ENCODE results near the gene CRB2.

Gene CRB2

DNA sequence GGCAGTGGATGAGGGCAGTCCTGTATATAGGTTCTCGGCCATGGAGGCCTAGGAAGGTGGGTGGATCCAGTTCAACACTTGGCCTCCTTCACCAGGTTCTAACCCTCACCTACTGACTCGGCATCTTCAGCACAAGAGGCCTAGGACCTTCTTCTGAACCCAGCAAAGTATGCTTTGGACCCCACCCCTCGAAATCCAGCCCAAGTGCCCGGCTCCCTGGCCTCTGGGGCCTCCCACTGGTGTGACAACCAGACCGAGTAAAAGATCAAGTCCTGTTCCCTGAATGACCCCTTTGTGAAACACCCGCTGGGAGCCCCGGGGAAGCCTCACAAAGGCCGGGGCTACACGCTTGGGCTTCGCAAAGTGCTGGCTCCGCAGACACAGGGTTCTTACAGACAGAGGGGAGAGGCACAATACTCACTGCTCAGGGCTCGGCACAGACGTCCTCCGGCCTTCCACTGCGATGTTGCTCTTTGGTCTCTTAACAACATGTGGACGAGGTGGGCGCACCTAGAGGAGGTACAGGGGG, 47.0 kb downstream of the CRB2 start:
- DNase-seq (ENCODE audit: low read depth in 2 of 2), result no peak

DNA sequence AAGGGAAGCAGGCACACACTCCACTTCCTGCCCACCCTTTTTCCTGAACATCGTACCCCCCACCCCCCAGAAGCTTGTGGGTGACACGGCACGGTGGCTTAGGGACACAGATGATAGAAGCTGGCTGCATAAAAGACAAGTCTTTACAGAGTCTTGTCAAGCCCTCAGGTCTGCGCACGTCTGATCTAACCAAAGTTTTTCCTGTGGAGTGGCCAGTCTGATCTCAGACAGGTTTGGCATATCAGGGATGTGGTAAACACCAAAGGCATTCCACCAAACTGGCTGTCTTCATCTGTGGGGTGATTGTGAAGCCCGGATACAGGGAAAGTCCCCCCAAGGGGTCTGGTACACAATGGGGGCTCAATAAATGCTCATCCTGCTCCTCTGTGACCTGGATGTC, 50.0 kb downstream of the CRB2 start:
- no peak for DNase-seq (ENCODE audit: low read depth in 2 of 2)

DNA sequence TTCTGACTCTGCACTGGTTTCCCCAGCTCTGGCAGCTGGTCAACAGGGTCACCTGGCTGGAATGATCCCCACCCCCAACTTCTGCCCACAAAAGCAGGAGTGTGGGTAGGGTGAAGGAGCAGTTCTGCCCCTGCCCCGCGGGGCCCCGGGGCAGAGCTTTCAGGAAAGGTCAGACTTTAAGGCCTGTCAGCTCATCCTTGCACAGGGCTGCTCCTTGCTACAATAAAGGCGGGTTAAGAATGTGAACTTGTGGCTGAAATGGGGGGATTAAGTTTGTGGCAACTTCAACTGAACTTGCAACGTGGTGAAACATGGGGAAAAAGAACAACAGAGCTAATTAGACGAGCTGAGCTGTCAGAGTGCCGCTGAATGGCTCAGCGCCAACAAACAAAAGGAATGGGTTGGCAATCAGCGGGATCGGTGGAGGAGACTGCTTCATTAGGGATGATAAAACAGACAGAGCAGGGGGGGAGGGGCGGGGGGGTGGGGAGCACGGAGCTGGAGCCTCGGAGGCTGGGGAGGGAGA, 50.8 kb downstream of the CRB2 start:
- no peak for DNase-seq (ENCODE audit: low read depth in 2 of 2)

DNA sequence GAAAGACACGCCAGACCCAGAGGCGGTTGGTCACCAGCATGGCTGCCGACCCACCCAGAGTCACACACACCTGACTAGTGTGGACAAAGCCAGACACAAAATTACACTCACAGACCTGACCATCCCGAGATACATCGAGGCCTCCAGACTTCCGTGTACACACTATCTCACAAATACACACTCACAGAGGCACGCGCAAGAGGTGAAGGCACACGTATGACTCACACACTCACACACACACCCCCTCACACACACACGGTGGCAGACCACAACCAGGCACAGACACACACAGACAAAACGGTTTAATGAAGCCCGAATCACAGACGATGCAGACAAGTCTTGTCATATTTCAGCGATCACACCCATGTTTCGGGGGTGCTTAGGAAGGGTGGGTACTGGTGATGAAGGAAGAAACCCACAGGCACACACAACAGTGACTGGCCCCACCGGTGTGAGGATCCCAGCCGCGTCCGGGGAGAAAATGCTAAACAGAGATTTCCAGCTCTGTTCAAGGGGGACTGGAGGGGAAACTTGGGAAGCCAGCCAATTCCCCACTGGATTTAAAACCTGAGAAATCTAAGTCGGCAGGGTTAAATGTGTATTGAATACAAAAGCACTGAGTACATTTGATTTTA, 51.3 kb downstream of the CRB2 start:
- no peak for DNase-seq (ENCODE audit: low read depth in 2 of 2)

DNA sequence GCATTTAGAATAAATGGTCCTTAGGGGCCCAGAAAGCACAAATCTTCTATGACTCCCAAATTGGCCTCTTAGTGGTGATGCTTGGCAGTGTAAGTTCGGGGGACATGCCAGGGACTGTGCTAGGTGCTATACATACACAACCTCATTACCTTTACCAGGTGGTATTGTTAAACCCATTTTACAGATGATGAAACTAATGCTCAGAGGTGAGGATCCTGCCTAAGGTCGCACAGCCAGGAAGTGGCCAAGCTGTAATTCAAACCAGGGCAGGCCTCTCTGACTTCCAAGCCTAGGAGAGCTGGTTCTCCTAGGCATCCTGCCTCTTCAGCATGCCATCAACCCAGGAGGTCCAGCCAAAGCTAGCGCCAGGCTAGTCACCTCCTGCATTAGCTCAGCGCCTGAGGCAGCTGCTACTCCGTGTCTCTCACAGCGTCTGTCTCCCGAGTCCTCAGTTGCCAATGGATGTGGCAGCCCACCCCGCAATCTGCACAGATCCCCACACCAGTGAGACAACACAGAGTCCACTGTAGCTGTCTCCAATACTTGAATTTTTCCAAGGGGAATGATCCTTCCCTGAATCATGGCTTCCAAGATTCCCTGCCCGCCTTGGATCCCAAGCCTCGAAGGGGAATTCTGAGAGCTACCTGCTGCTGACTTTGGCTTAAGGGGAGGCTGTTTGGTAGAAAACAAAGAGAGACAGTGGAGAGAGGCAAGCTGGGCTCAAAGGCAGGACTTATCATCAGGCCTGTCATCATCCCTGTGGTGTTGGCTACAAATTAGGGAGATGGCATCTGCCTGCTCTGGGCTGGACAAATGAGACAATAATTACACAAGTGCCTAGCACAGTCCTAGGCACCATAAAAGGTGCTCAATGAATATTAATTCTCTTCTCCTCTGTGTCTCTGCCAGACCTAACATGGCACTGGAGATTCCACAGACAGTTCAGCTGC, 52.6 kb downstream of the CRB2 start:
- DNase-seq (ENCODE audit: low read depth in 2 of 2), result no peak

DNA sequence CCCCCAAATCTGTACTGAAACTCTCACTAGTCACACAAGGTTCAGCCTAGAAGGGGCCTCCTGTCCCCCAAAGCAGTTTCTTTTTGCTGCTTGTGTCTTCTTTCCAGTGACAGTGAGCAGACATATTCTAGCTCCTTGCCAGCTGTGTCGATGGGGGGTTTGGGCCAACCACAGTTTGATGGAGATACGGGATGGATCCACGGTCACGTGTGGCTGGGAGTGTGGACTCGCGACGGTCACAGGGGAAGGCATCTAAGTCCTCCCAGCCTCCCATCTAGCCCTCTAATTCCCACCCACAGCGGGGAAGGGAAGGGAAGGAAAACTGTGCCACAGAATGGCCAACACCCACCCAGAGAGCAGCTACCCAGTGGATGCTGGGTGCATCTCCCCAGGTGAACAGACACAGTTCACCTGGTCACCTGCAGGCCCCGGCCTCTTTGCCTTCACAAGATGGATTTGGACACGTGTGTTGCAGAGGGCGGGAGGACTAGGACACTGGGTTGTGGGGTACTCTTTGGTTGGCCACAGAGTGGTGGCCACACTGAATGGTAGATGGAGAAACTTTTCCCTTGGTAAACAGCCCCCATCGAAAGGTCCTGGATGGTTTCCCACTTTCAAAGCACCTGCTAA, 54.4 kb downstream of the CRB2 start:
- DNase-seq (ENCODE audit: low read depth in 2 of 2), result no peak

DNA sequence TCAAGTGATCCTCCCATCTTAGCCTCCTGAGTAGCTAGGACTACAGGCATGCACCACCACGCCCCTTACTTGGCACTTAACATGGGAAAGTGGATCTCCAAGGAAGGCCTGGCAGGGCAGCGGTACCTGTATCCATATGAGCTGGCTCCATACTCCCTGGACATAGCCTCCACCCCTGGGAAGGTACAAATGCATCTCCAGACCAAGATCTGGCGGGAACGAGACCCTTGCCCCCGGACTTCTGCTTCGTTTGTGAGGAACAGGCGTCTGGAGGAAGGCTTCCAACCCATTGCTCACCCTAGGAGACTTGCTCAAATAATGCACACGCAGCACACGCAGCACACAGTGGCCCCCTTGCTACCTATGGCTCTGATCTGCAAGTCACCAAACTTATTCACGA, 55.2 kb downstream of the CRB2 start:
- DNase-seq (ENCODE audit: low read depth in 2 of 2), result no peak

DNA sequence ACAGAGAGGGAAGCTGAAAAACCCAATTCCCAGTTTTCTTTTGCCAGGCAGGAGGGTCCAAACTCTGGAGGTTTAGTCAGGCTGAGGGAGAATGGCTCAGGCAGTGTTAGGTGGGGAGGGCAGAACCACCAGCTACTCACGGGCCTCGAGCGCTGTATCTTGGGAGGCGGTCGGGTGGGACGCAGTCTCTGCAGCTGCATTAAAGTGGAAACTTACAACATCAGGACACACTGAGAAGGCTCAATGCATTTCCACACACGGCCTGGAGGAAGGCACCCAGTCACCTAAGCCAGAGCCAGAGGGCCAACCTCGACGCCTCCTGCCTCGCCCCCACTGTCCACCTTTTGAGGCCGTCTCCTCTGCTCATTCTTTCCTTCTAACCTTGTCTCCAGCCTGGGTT, 55.6 kb downstream of the CRB2 start:
- DNase-seq (ENCODE audit: low read depth in 2 of 2), result no peak

DNA sequence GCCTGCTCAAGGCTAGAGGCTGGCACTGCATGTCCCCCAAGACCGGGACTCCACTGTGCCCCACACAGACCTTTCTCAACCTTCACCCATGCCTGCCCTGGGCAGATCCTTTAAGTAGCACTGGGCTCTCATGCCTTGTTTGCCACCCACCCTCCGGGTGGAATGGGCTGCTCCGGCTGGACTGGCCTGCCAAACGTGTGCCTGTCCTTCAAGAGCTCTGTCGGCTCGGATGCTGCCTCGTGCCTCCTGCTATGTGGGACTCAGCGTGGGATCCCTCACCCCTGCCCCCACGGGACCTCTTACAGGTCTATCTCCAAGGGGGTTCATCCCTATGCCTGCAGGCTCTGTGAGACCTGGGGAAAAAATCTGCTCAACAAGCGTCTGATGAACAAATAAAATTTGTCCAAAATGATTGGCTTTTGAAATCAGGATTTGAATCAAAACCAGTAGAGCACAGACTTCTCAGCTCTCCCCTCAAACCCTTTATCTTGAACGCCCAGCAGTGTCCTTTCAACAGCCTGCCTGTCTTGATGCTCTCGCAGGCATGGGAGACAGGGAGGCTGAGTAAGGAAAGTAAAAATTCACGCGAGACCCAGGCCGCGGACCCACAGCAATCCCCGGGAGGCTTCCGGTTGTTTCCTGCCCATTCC, 56.3 kb downstream of the CRB2 start:
- DNase-seq (ENCODE audit: low read depth in 2 of 2), result no peak

DNA sequence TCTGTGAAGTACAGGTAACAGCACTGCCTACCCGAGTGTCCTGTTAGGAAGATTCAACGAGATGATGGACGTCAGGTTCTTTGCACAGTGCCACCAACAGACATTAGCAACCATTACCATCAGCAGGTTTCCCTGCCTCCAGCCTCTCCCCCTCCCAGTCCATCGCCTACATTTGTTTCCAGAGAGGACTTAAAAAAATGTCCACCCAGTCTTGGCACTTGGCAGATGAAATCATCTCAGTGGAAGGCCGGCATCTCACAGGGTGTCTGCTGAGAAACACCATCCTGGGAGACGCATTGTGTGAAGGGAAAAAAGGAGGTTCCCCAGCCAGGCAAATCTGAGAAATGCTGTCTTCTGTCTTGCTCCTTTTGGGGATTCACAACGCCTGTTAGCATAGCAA, 58.2 kb downstream of the CRB2 start:
- DNase-seq (ENCODE audit: low read depth in 2 of 2), result no peak

DNA sequence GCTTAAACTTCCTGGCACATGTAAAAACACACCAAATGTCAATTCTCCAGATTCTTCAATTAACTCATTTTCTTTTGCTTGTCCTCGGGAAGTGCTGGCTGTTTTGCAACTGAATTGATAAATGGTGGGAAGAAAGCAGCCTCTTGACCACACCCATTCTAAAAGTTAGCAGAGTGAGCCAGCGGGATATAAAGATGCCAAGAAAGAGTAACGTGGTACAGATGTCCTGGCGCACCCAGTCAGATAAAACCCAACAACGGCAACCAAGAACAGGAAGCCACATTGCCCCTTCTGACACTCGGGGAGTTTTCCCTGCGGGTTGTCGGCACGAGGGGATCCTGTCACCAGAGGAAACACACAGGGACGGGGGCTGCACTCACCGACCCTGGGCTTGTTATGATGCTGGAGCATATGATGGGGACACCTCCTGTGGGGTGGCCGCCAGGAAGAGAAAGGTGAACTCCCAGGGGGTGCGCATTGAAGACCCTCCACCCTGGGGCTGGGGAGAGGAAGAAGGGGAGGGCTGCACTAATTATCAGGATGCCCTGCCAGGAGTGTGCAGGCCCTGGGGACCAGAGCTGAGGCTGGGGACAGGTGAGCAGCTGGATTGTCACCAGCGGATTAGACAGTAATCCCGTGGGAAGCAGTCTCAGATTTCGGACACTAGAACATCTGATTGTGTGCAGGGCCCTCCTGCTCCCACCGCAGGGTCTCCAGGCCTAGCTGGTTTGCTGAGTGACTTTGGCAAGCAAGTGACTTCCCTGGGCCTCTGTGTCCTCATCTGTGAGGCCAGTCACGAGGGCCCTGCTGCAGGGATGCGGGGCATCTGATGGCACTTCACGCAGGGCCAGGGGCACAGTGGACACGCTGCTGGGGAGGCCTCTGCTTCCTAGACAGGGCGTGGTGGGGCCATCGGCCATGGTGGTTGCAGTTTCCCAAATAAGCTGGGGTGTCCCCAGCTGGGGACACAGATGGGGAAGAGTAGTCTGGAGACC, 59.2 kb downstream of the CRB2 start:
- DNase-seq (ENCODE audit: low read depth in 2 of 2), result no peak

DNA sequence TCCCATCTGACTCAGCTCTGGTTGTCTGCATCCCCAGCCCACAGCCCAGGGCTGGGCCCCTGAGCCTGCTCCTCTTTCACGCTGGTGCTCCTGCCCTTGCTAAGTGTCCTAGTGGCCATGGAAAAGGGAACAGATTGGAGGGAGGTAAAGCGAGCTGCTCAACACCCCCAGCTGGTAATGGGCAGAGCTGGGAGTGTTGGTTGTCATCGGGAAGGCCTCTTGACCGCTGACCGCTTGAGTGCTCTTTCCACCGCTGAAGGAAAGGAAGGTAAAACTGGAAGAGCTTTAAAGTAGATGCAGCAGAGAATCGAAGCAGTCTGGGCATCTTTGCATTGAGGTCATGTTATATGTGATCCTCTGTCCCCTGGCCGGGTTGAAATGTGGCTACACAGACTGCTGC, 60.2 kb downstream of the CRB2 start:
- no peak for DNase-seq (ENCODE audit: low read depth in 2 of 2)

DNA sequence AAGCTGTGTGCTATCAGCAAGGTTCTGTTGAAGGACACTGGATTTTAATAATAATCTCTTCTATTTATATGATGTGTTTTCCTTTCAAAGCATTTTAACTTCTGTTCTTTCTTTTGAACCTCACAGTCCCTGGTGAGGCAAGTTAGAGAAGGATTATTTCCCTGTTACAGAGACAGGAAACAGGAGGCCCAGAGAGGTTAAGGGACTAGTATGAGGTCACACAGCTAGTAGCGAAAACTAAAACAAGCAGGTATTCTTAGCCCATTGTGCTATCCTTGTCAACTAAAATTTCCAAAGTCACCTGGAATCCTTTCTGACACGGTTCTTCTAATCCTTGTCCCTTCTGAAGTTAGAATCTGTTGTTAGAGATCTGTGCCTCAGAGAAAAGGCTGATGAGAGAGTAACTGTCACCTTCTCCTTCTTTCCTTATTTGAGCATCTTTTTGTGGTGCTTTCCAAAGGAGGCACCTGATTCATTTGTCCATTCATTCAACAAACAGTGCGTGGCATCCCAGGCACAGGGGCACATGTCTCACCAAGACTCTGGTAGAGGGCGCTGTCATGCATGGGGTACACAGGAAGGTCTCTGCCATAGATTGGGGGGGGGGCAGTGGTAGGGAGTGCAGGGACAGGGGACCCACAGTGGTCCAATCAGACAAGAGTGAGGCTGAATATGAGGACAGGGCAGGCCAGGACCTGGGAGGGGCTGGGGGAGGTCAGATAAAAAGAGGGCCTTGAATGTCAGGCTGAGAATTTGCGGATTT, 61.5 kb downstream of the CRB2 start:
- DNase-seq (ENCODE audit: low read depth in 2 of 2), result no peak

DNA sequence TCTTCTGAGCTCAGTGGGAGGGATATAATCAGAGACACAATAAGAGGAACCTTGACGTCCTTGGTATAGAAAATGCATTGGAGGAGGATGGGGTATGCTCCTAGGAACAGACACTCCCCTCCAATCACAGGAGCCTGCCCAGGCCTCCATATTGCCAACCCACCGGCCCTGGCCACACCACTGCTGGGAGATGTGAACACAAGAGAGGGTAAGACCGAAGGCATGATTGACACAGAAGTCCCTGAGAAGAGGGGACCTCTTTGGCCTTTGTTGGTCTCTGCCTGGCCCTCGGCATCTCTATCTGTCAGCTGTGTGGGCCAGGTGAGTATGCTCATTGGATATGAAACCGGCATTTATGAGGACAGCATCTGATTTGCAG, 62.0 kb downstream of the CRB2 start:
- DNase-seq (ENCODE audit: low read depth in 2 of 2), result no peak

DNA sequence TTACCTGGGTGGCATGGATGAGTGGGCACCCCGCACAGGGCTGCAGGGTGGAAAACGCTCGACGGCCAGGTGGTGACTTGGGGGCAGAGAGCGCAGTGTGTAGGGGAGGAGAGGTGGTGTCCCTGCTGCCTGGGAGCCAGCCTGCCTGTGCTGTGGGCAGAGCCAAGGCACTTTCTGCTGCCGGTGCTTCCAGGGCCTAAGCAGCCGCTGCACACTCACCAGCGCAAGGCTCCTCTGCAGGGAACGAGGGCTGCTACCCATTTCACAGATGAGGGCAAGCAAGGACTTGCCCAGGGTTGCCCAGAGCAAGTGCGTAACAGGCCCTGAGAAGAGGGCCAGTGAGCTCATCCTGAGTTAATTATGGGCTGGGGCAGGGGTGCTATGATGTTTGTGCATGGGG, 62.5 kb downstream of the CRB2 start:
- DNase-seq (ENCODE audit: low read depth in 2 of 2), result no peak

DNA sequence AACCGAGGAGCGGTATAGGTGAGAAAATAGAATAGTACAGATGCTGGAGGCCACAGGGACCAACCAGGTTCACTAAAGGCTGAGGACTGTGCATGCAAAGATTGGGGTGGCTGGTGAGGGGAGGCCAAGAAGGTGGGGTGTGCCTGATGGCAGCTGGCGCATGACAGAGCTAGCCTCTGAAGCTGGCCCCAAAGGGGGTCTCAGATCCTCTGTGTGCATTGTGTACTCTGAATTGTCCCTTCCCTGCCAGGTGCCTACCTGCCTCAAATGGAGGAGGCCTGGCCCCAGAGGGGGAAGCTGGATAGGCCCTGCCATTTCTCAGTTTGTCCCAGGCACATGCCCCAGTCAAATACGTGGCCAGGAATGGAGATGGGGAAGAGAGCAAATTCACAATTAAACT, 63.1 kb downstream of the CRB2 start:
- DNase-seq (ENCODE audit: low read depth in 2 of 2), result no peak

DNA sequence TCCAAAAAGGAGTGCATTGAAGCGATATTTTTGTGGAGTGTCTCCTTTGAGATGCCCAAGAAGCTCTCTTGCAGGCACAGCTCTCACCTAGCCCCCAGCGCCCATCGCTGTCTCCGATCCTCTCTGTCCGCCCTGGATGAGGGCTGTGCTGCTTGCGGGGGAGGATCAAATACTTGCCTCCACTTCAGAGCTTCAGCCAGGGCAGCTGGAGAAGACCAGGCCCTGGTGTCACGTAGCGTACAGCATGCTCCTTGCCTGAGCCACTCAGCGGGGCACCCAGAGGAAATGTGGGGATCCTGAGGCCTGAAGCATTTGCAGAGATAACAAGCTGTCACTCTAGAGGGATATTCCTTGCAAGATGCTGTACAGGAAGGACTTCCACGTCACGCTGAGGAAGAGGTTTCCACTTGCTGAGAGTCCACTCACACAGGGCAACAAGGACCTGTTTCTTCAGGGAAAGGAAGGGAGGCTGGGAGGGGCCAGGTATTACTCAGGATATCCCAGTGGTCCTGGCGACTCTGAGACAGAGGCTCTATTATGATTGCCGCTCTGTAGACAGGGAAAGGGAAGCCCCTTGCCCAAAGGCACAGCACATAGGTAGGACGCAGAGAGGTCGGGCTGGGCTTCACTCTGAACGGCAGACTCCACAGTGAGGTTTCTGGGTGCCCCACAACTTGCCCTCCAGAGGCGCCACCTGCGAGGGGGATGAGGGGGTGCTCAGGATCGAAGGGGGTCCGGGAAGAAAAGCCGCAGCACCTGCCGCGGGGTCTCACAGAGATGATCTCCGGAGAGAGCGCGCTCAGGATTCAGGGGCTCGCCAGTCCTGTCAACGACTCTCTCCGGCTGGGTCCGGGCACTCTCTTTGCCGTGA, 64.0 kb downstream of the CRB2 start:
- no peak for DNase-seq (ENCODE audit: low read depth in 2 of 2)

DNA sequence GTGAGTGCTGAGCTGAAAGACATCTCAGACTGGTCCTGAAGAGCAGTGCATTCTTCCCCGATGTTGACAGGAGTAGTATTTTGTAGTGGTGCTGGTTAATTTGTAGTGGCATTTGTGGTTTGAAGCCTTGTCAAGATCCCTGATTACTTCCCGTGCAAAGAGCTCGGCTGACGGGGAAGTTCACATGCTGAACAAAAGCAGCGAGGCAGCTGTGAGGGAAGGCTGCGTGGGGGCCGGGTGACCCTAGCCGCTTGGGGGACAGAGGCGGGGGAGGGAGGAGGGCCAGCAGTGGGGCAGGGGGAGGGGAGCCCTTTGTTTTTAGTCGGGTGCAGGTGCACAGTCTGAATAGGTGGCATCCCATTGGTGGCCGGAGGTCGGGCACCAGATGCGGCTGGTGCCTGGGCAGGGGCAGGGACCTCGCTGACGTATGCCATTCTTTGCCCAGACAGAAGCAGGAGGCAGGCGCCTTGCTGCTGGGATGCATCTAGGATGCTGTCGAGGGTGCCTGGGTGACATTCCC, 64.7 kb downstream of the CRB2 start:
- no peak for DNase-seq (ENCODE audit: low read depth in 2 of 2)

DNA sequence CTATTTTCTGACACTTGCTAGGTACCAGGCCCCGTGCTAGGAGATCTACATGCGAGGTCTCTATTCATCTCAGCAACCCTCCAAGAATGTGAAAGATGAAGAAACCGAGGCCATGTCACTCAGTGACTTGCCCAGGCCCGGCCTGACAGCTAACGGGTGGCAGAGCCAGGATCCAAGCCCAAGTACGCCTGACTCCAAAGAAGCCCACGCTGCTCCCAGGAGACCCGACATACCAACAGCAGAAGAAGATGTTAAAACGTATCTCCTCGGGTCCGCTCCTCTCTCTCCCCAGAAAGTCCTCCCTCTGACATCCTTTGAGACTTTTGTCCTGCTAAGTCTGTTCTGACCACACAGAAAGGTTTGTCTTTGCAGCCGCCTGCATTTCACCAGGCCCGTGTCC, 65.2 kb downstream of the CRB2 start:
- no peak for DNase-seq (ENCODE audit: low read depth in 2 of 2)

Measured in stimulated activated CD4-positive, alpha-beta T cell treated with anti-CD3 and anti-CD28 coated beads, Interleukin-12 subunit alpha, Interleukin-12 subunit beta, amount 100 ng/mL, for 24 hours (primary cell).